ENCODE results near the gene ICOS. TPM values are rescaled to one million over a fixed set of nuclear protein-coding genes. Genes with fewer than 3 reads are reported as not detected.

ICOS gene
- total and polyA plus RNA-seq, 11 donors, result 0.04 to 0.85 (median 0.27) TPM; not detected in 8

DNA sequence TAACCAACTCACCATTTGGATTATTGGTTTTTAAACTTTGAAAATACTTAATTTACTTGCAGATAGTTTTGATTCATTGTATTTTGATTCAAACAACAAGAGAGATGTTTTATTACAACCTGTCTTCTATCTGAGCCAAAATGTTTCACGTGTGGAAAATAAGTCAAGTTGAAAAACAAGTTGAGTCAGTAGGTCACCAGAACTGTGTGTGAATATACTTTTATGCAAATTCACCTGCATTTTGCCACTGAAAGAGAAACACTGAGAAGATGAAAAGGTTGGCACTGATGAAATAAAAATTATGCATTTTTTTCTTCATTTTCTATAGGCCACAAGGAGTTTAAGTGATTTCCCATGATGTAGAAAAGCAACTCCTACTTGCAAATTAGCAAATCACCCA lies 68.3 kb downstream of the ICOS start:
- WGBS, 4 donors, result 70 to 88% (median 81%) methylated on average over 1 of the region's 1 CpG
- no peak for TF ChIP-seq POLR2A (IDR thresholded peaks at IDR 0.05)
- TF ChIP-seq CTCF (IDR thresholded peaks at IDR 0.05), result no peak
- Histone ChIP-seq H3K9me3 (no peaks in the 10 kb centered on the region), H3K36me3 (no peaks in the 10 kb centered on the region), H3K27ac (no peak overlapping the region), H3K4me1 (peaks cover 0 to 3% (median 0%) of the 10 kb centered on the region in 12 donors), H3K27me3 (no peaks in the 10 kb centered on the region), H3K4me3 (no peak overlapping the region)
- DNase-seq (no peak), ATAC-seq (no peak)
- intact Hi-C loops (cut with DNase I), result no loop called here

DNA sequence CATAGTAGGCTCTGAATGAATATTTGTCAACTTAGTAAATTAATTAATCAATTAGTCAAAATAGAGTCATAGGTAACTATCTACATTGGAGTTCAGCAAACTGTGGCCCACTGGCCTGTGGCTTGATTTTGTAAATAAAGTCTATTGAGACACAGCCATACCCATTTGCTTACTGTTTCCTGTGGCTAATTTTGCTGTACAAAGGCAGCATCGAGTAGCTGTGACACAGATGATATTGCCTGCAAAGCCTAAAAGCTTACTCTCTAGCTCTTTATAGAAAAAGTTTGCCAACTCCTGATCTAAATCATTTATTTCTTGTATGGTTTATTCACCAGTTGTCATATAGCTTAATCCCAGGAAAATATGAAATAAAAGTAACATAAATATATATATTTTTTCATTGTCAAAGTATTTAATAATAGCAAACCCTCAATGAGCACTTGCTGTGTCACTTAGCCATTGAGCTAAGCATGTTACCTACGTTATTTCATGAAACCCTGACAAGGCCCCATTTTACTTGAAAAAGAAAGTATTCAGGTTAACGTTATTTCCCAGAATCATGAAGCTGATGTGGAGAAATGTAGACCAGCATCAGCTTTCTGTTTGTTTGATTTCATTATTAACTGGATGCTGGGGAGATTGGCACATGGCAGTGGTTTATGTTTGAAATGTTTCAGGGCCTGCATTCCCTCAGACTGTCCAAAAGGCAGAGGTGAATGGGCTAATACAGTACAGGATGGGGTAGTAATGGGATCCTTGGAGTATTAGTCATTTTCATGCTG lies 69.6 kb downstream of the ICOS start:
- WGBS, 4 donors, result 79 to 86% (median 82%) methylated on average over 3 of the region's 3 CpGs
- no peaks in the 10 kb centered on the region for H3K4me1 ChIP-seq
- ATAC-seq, result no peak

DNA sequence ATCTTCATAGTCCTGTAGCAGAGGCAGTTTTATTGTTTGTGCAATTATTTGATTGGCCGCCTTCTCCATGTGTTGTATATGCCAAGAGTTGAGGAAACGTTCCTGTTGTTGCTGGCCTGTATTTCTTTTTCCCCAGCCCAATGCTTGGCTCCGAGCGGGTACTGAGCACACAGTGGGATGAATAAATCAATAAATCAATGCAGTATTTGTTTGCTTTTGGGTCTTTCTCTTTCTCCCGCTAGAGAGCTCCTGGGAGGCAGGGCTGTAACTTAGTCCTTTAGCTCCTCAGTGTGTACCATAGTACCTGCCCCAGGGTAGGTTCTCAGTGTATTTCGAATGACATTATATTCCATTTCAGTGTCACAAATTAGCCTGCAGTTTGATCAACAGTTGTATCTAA lies 71.8 kb downstream of the ICOS start:
- no peaks in the 10 kb centered on the region for H3K36me3 ChIP-seq
- ATAC-seq (no peak), DNase-seq (no peak)
- TF ChIP-seq CTCF (IDR thresholded peaks at IDR 0.05) (no peak), POLR2A (IDR thresholded peaks at IDR 0.05) (no peak)
- no peaks in the 10 kb centered on the region for H3K9me3 ChIP-seq
- H3K4me3 ChIP-seq, result no peak overlapping the region
- WGBS, 4 donors, result 81 to 91% (median 89%) methylated on average over 6 of the region's 6 CpGs
- intact Hi-C loops (cut with DNase I), result no loop called here
- no peak overlapping the region for H3K27ac ChIP-seq
- no peaks in the 10 kb centered on the region for H3K27me3 ChIP-seq
- H3K4me1 ChIP-seq, result peaks cover 0 to 9% (median 0%) of the 10 kb centered on the region in 12 donors

More for the DNA sequence above, 69.6 kb downstream of the ICOS start:
- no peak for DNase-seq
- Histone ChIP-seq H3K36me3 (no peaks in the 10 kb centered on the region), H3K27me3 (no peaks in the 10 kb centered on the region), H3K27ac (no peak overlapping the region), H3K9me3 (no peaks in the 10 kb centered on the region), H3K4me3 (no peak overlapping the region)
- no peak for TF ChIP-seq POLR2A (IDR thresholded peaks at IDR 0.05)
- no peak for TF ChIP-seq CTCF (IDR thresholded peaks at IDR 0.05)
- intact Hi-C loops (cut with DNase I), result no loop called here

- DNase-seq (no peak), ATAC-seq (no peak)
- TF ChIP-seq CTCF (IDR thresholded peaks at IDR 0.05), result no peak
- TF ChIP-seq POLR2A (IDR thresholded peaks at IDR 0.05), result no peak
- intact Hi-C loops (cut with DNase I), result no loop called here
- Histone ChIP-seq H3K27ac (no peak overlapping the region), H3K4me3 (no peak overlapping the region), H3K4me1 (peaks cover 0 to 9% (median 0%) of the 10 kb centered on the region in 12 donors), H3K9me3 (no peaks in the 10 kb centered on the region), H3K36me3 (no peaks in the 10 kb centered on the region), H3K27me3 (no peaks in the 10 kb centered on the region)
- 85 to 91% (median 88%) methylated on average over 4 of the region's 4 CpGs for WGBS, 4 donors
Observed at GRCh38 chr2:204010628-204011560, 74.3 kb downstream of the ICOS start.
